Activated CD8-positive, alpha-beta memory T cell treated with anti-CD3 and anti-CD28 coated beads, Interleukin-2, amount 50 U/mL, for 1 hour (primary cell): ENCODE measurements around the gene PNCK.
"Not testable (repeated sequence)": the region's sequence is repeated elsewhere in the genome, so short reads cannot be mapped to it uniquely, and the experiment has no call there.

ENCODE experiments used
- DNase-seq: peaks from one replicate; pipeline ENCODE4 v3.0.0-alpha.2; 2020; ENCODE audit errors: extremely low read depth

The PNCK gene

GRCh38 chrX:153699210-153699783, 25.7 kb upstream of the PNCK start:
- not testable (repeated sequence) for DNase-seq

GRCh38 chrX:153697924-153698865, 24.6 kb upstream of the PNCK start:
- no peak for DNase-seq

- not testable (repeated sequence) for DNase-seq
Measured at GRCh38 chrX:153696986-153697722, 23.5 kb upstream of the PNCK start.

GRCh38 chrX:153696538-153696937, 22.9 kb upstream of the PNCK start:
- DNase-seq = not testable (repeated sequence)

- no peak for DNase-seq
Measured at GRCh38 chrX:153696100-153696499, 22.5 kb upstream of the PNCK start.

- no peak for DNase-seq
Measured at GRCh38 chrX:153694687-153695270, 21.2 kb upstream of the PNCK start.

- DNase-seq = not testable (repeated sequence)
Measured at GRCh38 chrX:153694256-153694655, 20.6 kb upstream of the PNCK start.

- no peak for DNase-seq
Measured at GRCh38 chrX:153693216-153694086, 19.8 kb upstream of the PNCK start.

GRCh38 chrX:153692611-153693156, 19.1 kb upstream of the PNCK start:
- DNase-seq = no peak

- DNase-seq = no peak
Measured at GRCh38 chrX:153692003-153692402, 18.4 kb upstream of the PNCK start.

GRCh38 chrX:153691032-153691827, 17.6 kb upstream of the PNCK start:
- DNase-seq = not testable (repeated sequence)

GRCh38 chrX:153690466-153690865, 16.9 kb upstream of the PNCK start:
- no peak for DNase-seq

- DNase-seq = no peak
Measured at GRCh38 chrX:153689654-153690465, 16.2 kb upstream of the PNCK start.

- no peak for DNase-seq
Measured at GRCh38 chrX:153688911-153689590, 15.4 kb upstream of the PNCK start.

GRCh38 chrX:153688506-153688905, 14.9 kb upstream of the PNCK start:
- DNase-seq = no peak

- no peak for DNase-seq
Measured at GRCh38 chrX:153688071-153688470, 14.5 kb upstream of the PNCK start.

- DNase-seq = no peak
Measured at GRCh38 chrX:153687121-153688039, 13.8 kb upstream of the PNCK start, which contains the start of gene SLC6A8. SLC6A8 (plus strand) TSS chrX:153687926; CDS start chrX:153688575, 649 bp downstream.
